CD1c-positive myeloid dendritic cell (primary cell): ENCODE data around the gene NPRL2.

Experiments
- DNase-seq: peaks from one replicate; pipeline ENCODE4 v3.0.0-alpha.2; 2016; ENCODE audit errors: extremely low spot score

Gene NPRL2

GRCh38 chr3:50350213-50350526 lies 405 bp downstream of the NPRL2 start:
- DNase-seq = no peak

GRCh38 chr3:50347187-50347813 lies 3.3 kb downstream of the NPRL2 start:
- DNase-seq = peak; percentile 87

- peak; percentile 91 for DNase-seq
These were observed 4.9 kb downstream of the NPRL2 start, which contains the start of gene ZMYND10 for GRCh38 chr3:50345586-50346234. TSS of gene ZMYND10 (minus strand) at chr3:50345732. CDS start at chr3:50345579, 153 bp downstream.

DNA sequence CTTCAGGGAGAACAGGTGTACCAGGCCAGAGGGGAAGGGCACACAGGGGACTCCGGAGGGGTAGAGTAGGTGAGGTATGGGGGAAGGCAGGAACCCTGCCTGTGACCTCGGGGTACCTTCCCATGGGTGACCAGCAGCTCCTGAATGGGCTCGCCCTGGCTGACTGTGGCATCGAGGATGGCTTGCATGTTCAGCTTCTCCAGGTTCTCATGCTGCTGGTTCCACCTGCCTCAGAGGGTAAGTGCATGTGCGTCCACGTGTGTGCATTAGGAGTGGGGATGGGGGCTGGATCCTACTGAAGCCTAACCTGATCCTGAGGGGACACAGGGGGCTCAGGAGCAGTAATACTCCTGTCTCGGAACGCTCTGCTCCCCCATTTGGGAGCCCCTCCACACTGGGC lies 5.6 kb downstream of the NPRL2 start:
- no peak for DNase-seq

DNA sequence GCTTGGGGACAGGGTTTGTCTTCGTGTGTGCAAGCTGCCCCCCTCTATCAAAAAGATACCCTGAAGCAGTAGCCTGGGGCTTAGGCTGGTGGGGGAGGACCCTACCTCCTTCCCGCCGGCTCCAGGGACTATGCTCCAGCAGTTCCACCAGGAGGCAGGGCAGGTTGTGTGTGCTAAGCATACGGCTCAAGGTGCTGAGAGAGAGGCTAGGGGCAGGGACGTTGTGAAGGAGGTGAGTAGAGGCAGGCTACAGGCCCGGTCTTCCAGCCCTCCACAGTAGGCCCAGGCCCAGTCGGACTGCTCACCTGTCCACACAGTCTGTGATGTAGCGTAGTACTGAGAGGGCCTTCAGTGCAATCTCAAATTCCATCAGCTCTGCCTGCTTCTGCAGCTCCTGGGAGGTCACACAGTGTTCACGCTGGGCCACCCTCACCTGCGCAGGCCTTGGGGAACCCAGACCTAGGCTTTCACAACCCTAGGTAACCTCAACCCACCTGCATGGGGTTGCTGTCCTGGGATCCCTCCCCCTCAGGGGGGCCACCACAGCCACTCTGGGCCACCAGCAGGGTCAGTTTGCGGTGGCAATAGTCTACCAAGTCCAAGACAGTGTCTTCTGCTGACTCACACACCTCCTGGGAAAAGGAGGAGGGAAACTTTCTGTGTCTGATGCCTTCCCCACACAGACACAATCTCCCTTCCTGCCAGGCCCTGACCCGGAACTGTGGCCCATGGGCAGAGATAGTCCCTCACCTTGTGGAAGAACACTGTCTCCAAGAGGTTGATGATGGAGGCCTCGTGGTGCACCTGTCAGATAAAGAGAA lies 7.6 kb downstream of the NPRL2 start:
- no peak for DNase-seq

DNA sequence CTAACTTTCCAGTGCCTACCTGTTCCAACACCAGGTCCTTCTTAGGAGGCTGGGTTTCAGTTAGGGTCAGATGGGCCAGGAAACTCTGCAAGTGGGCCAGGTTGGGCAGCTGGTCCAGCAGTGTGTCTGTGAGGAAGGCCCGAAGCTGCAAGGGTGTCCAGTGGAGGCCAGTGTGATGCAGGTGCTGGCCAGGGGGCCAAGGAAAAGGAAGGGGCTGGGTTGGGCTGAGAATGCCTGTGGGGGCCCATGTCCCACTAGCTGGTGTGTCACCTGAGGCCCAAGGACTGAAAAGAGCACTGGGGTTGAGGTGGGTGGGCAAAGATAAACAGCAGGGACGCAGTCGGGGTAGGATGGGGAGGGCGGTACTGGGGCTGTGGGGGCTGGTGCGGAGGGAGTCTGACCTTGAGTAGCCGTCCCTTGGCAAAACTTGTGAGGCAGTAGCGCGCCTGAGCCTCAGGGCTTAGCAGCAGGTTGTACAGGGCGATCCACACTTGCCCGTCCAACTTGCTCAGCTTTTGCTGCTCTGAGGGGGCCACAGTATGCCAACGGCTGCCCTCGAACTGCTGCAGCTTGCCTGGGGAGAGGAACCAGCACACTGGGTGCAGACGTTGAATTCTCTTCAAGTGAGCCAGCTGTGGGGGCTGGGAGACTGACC lies 8.5 kb downstream of the NPRL2 start:
- DNase-seq = no peak

DNA sequence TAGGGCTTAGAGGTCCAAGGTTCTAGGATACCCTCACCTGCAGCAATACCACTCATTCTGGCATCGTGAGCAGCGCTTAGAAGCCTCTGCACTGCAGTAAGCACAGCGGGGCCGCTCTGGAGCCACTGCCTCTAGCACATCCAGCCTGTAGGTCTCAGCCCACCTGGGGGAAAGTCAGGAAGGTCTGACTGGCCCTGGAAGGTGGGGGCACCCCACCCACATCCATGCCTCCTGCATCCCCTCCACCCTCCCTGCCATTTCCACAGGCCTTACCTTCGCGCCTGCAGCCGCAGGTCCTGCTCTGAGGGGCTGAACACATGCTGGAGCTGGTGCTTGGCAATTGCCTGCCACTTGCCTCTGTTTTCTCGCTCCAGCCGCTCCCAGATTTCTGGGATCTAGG lies 9.0 kb downstream of the NPRL2 start:
- DNase-seq = no peak

- peak; percentile 87 for DNase-seq
These were observed 9.9 kb downstream of the NPRL2 start, which contains the start of gene RASSF1 for GRCh38 chr3:50340448-50341329. TSS of gene RASSF1 (minus strand) at chr3:50340836. CDS start at chr3:50340805, 31 bp downstream.

DNA sequence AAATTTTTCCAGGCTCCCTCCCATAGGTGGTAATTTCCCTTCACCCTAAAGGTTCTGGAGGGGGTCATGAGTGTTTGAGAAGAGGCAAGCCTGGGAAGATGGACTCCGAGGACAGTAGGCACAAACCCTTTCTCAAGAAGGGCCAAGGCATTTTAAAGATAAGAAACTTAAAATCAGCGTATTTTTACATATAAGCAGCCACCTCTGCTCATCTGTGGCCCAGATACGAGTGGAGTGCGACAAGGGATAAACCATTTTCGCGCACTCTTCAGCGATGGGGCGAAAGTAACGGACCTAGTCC lies 10.5 kb downstream of the NPRL2 start:
- no peak for DNase-seq

GRCh38 chr3:50339485-50340146 lies 11.0 kb downstream of the NPRL2 start:
- DNase-seq = no peak

DNA sequence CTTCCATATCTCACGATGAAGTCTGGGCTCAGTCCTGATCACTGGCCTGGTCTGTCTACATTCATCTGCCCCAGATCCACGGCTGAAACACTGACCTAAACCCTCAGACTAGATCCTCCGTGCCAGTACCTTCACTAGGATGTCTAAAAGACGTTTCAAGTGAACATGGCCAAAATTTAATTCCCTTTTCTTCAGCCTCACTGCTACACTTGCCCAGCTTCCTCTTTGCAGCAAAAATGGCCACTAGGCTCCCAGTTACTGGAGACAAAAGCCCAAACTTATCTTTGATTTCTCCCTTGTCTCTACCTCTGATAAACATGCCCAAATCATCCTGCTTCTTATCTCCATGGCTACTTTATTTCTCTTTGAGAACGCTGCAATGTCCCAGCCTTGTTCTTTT lies 11.6 kb downstream of the NPRL2 start:
- peak; percentile 71 for DNase-seq

DNA sequence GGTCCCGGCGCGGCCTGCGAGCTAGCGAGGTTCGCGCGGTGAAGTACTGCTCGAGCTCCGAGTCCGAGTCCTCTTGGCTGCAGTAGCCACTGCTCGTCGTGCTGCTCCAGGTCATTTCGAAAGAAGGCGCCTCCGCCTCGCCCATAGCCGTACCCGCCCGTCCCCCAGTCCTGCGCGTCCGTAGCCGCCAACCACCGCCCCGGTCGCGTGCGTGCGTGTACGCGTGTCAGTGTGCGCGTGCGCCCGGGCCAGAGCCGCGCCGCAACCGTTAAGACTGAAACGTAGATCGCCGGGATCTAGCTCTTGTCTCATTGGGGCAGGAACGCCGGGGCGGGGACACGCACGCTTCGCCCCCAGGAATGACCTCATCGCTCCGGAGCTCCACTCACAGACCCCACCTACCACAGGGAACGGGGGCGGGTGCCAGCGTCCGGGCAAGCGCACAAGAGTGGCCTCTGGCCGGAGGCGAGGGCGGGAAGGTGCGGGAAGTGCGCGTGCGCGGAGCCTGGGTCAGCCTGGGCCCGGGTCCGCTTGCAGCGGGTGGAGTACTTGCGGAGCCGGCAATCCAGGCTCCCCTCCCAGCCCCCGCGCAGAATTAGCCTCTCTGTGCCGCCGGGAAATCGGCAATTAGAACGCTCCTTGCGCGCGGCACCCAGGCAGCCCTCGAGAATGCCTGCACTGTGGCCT lies 13.3 kb downstream of the NPRL2 start:
- peak; percentile 99 for DNase-seq

GRCh38 chr3:50336452-50337174 lies 14.0 kb downstream of the NPRL2 start:
- DNase-seq = no peak

DNA sequence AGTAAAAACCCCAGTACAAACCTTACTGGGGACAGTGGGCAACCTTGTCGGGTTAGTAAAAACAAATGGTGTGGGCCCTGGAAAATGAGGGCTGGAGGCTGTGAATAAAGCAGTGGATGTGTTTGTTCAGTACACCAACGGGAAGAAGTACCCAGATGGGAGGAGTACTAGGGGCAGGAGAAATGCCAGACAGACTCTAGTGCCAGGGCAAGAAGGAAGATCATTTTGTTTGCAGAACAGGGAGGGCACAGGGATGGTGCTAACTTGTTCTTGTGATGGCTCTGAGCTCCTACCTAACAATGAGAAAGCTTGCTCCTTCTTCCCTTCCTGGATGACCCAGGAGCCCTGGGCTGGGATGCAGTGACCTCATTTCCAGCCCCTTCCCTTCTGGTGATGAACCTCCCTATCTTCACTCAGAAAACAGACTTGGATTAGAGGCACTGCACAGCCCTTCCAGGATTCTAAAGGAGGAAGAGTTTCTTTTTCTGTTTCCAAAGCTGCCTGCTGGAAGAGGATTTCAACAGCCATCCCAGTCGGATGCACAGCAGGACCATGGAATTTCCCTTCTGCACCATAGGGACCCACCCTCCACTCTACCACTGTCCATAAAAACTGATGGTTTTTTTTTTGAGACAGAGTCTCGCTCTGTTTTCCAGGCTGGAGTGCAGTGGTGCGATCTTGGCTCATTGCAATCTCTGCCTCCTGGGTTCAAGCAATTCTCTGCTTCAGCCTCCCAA lies 16.1 kb downstream of the NPRL2 start:
- DNase-seq = no peak

DNA sequence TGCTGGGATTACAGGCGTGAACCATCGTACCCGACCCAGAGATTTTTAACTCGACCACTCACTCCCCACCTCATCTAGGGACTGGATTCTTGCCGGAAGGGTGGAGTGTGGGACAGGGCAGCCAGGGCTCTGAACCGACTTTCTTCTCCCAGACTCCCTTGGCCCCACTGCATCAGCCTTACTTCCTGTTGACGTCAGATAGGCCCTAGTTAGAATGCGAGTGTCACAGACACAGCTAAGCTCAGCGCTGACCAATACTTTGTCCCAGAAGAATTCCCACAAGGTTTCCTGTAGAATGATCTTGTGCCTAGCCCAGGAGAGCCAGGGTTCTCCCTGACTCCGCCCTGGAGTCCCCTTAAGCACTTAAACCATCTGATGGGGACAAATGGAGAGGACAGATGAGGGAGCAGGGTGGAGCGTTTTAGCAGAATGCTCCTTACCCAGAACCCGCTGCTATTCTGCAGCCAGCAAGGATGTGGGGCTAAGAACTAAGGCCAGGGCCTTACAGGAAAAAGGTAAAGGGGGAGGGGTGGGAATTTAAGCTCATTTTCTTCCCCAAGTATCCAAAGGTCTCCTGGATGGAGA lies 16.7 kb downstream of the NPRL2 start:
- DNase-seq = no peak

- no peak for DNase-seq
These were observed 19.1 kb downstream of the NPRL2 start for GRCh38 chr3:50331364-50331907.

DNA sequence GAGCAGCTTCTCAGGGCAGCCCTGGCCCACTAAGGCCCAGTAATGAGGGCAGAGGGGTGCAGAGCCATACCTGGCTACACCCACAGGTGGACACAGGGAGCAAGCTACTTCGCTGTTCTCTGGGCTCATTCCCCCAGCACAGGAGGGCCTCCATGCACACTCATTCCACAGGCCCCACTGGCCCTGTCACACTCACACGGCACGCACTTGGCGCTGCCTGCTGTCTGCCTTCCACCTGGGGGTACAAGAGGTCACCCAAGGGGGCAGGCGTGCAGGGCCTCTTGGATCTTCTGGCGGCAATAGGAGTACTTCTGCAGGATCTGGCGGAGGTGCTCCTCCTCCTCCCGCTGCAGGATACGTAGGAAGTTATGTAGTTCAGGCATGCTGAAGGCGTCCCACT lies 20.2 kb downstream of the NPRL2 start:
- no peak for DNase-seq

- peak; percentile 98 for DNase-seq
These were observed 22.5 kb downstream of the NPRL2 start, which contains the start of gene TUSC2 for GRCh38 chr3:50327943-50328691. TSS of gene TUSC2 (minus strand) at chr3:50328223. CDS start at chr3:50328099, 124 bp downstream.
